Right lobe of liver (tissue), 6 donors: ENCODE measurements around the gene PRRT1. TPM values are rescaled to one million over a fixed set of nuclear protein-coding genes. Genes with fewer than 3 reads are reported as not detected.
A peak's percentile ranks its signal among the peaks of the same experiment; 100 is the strongest.

Experiments used
- ATAC-seq, 4 donors: fragments of 200-7000 bp; cut with Tn5 transposase; one replicate each; pipeline ENCODE4 v1.9.1; 2020; ENCODE audit warnings: mild to moderate bottlenecking in 4 of 4, moderate library complexity in 4 of 4
- DNase-seq, 3 donors: peaks; one replicate each; pipeline ENCODE4 v3.0.0-alpha.2; 2020
- H3K27ac ChIP-seq, 3 donors: fragments of 200-600 bp; one replicate each; pipeline ENCODE4 v1.8.0; 2022
- H3K27me3 ChIP-seq, 2 donors: fragments of 200-600 bp; one replicate each; pipeline ENCODE4 v1.8.0; 2022
- H3K36me3 ChIP-seq, 4 donors: fragments of 200-600 bp; sonication (generic) in 1 of 4; one replicate each; pipeline versions ENCODE4 v1.5.1 to v1.8.0; 2017 to 2022; ENCODE audit warnings: control low read depth in 1 of 4
- H3K4me1 ChIP-seq, 4 donors: fragments of 200-600 bp; sonication (generic) in 1 of 4; one replicate each; pipeline versions ENCODE4 v1.5.1 to v1.8.0; 2017 to 2022; ENCODE audit warnings: control low read depth in 1 of 4
- H3K4me3 ChIP-seq, 3 donors: fragments of 200-600 bp; one replicate each; pipeline ENCODE4 v1.8.0; 2022
- H3K9me3 ChIP-seq, 4 donors: fragments of 200-600 bp; sonication (generic) in 1 of 4; one replicate each; pipeline versions ENCODE4 v1.5.1 to v1.8.0; 2017 to 2022; ENCODE audit warnings: control low read depth in 1 of 4
- POLR2A ChIP-seq: fragments of 450-650 bp; IDR thresholded peaks from one replicate; pipeline ENCODE4 v1.6.1; 2017; ENCODE audit warnings: antibody characterized with exemption, mild to moderate bottlenecking
- WGBS: methylation state at CpG from one replicate; pipeline ENCODE4 v1.1.6; 2018; ENCODE audit warnings: low coverage, low lambda C conversion rate; ENCODE audit not compliant: insufficient coverage; ENCODE audit errors: missing lambda C conversion rate; 5-methylcytosine and 5-hydroxymethylcytosine counted together
- intact Hi-C, 2 donors: fragments of 100-400 bp; cut with DNase I; formaldehyde crosslinking; loops; one replicate each; pipeline versions ENCODE4 v1.11.2 to v1.14.1; 2022
- total RNA-seq, 6 experiments: library from RNA; depleted of rRNA in 2 of 6; stranded (reverse); fragments of >200 nt in 2 of 6; fragmentation: NEBNext Ultra II Directional in 3 of 6; extraction: Animal tissue kit (Norgen Biotek cat#: 25700) in 3 of 6; gene quantifications; one replicate each; pipeline versions ENCODE4 v1.1.0 to v1.2.4, GENCODE V29; 2016 to 2023
- TF ChIP-seq, protein P1 (sequence below), 4 donors: fragments of 200-600 bp in 3 of 4; fragments of 450-650 bp in 1 of 4; IDR thresholded peaks; one replicate each; pipeline versions ENCODE4 v1.5.1 to v1.8.0; 2016 to 2022; ENCODE audit warnings: antibody characterized with exemption in 4 of 4, mild to moderate bottlenecking in 2 of 4
- donor health status: DM: no; HTN: yes; CAD: no.
- donor health status: DM: no; HTN: no; CAD: no.
- donor health status: DM: no; HTN: no; CAD: no.
- donor health status: DM: no; HTN: yes; CAD: no.
- donor health status: DM: no; HTN: yes; CAD: no.

PRRT1 gene
- total RNA-seq, 6 experiments from 2014 or later, result 0.13 to 0.29 (median 0.24) TPM; not detected in 2

GRCh38 chr6:32177788-32178546 is 26.2 kb upstream of the PRRT1 start, which contains the start of gene RNF5:
RNF5 (plus strand) TSS chr6:32178405; CDS start chr6:32178512, 107 bp downstream.
- Histone ChIP-seq H3K4me1 (peaks cover 0 to 32% (median 9%) of the 10 kb centered on the region in 4 donors), H3K27ac (peak within 1 kb of the TSS; percentile 73 to 97 (median 82)), H3K4me3 (peak within 1 kb of the TSS; percentile 54 to 87 (median 85)), H3K27me3 (no peaks in the 10 kb centered on the region), H3K36me3 (peaks cover 0 to 3% (median 0%) of the 10 kb centered on the region in 4 donors), H3K9me3 (no peaks in the 10 kb centered on the region)
- under 1% methylated on average over 32 of the region's 33 CpGs for WGBS
- ATAC-seq (peak; percentile 71 to 87 (median 82)), DNase-seq (peak; percentile 93 to 97 (median 95))
- TF ChIP-seq, protein P1, sequence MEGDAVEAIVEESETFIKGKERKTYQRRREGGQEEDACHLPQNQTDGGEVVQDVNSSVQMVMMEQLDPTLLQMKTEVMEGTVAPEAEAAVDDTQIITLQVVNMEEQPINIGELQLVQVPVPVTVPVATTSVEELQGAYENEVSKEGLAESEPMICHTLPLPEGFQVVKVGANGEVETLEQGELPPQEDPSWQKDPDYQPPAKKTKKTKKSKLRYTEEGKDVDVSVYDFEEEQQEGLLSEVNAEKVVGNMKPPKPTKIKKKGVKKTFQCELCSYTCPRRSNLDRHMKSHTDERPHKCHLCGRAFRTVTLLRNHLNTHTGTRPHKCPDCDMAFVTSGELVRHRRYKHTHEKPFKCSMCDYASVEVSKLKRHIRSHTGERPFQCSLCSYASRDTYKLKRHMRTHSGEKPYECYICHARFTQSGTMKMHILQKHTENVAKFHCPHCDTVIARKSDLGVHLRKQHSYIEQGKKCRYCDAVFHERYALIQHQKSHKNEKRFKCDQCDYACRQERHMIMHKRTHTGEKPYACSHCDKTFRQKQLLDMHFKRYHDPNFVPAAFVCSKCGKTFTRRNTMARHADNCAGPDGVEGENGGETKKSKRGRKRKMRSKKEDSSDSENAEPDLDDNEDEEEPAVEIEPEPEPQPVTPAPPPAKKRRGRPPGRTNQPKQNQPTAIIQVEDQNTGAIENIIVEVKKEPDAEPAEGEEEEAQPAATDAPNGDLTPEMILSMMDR (IDR thresholded peaks at IDR 0.05), result no peak
- peak; percentile 31 for TF ChIP-seq POLR2A
- intact Hi-C loops, result no loop called here

DNA sequence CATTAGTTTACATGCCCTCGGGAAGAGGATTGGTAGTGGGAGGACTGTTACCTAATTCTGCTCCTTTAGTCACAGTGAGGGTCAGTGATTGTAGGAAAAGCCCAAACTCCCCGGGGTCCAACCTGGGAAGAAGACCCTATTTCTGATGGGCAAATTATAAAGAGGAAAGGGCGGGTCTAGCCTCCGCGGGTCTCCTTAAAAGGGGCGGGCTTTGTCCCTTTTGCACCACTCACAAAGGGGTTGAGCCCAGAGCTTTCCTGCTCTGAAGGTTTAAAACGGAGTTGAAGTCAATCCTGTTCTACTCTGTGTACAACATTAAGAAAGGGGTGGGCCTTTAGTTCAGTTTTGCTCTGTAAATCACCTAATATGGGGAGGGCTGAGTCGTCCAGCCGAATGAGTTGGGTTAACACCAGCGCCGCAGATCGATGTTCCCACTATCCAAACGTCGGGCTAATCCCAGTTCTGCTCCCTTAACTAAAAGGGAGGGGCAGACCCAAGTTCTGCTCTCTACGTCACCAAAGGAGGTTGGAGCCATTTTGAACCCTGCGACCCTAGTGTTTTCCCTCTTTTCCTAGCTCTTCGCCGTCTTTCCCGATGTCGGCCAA is 25.5 kb upstream of the PRRT1 start:
- ATAC-seq (peak in 2 of 4 donors; percentile 1 to 3), DNase-seq (no peak)
- no peaks in the 10 kb centered on the region for H3K27me3 ChIP-seq
- TF ChIP-seq, protein P1 (IDR thresholded peaks at IDR 0.05), result no peak
- TF ChIP-seq POLR2A, result peak; percentile 35
- intact Hi-C loops, result no loop called here
- no peaks in the 10 kb centered on the region for H3K9me3 ChIP-seq
- H3K36me3 ChIP-seq, result peaks cover 0 to 3% (median 0%) of the 10 kb centered on the region in 4 donors
- H3K4me1 ChIP-seq, result peaks cover 0 to 32% (median 9%) of the 10 kb centered on the region in 4 donors
- H3K27ac ChIP-seq, result peak overlapping the region; percentile 73 to 97 (median 82)
- 0% methylated on average over 19 of the region's 20 CpGs for WGBS
- H3K4me3 ChIP-seq, result peak overlapping the region; percentile 19 to 87 (median 85)

GRCh38 chr6:32176476-32177182 is 24.9 kb upstream of the PRRT1 start:
- DNase-seq (no peak), ATAC-seq (no peak)
- H3K4me3 ChIP-seq, result peak overlapping the region; percentile 85 to 89 (median 87)
- peak overlapping the region; percentile 73 to 97 (median 82) for H3K27ac ChIP-seq
- WGBS, result 23% methylated on average over 5 of the region's 5 CpGs
- no peaks in the 10 kb centered on the region for H3K9me3 ChIP-seq
- TF ChIP-seq POLR2A, result no peak
- TF ChIP-seq, protein P1 (IDR thresholded peaks at IDR 0.05), result no peak
- intact Hi-C loops, result no loop called here
- no peaks in the 10 kb centered on the region for H3K27me3 ChIP-seq
- H3K4me1 ChIP-seq, result peaks cover 0 to 32% (median 9%) of the 10 kb centered on the region in 4 donors
- peaks cover 0 to 3% (median 0%) of the 10 kb centered on the region in 4 donors for H3K36me3 ChIP-seq

GRCh38 chr6:32175711-32176475 is 24.2 kb upstream of the PRRT1 start, which contains the start of gene AGPAT1:
AGPAT1 (minus strand) TSS chr6:32176084; CDS start chr6:32171496, 4,588 bp downstream.
- 2% methylated on average over 24 of the region's 27 CpGs for WGBS
- intact Hi-C loops, result no loop called here
- Histone ChIP-seq H3K4me3 (peak within 1 kb of the TSS; percentile 85 to 89 (median 87)), H3K36me3 (peaks cover 0 to 3% (median 0%) of the 10 kb centered on the region in 4 donors), H3K4me1 (peaks cover 0 to 32% (median 9%) of the 10 kb centered on the region in 4 donors), H3K9me3 (no peaks in the 10 kb centered on the region), H3K27ac (peak within 1 kb of the TSS; percentile 73 to 97 (median 82)), H3K27me3 (no peaks in the 10 kb centered on the region)
- TF ChIP-seq, protein P1 (IDR thresholded peaks at IDR 0.05), result no peak
- peak; percentile 59 for TF ChIP-seq POLR2A
- ATAC-seq (peak; percentile 72 to 80 (median 74)), DNase-seq (peak; percentile 97 to 99 (median 99))
